Posterior cingulate gyrus (tissue), 11 donors: ENCODE results near the gene USE1.

Experiments
- DNase-seq, 10 donors: peaks; one replicate each; pipeline versions ENCODE4 v3.0.0 to v3.0.0-alpha.2; 2020 to 2021; ENCODE audit warnings: mixed read lengths in 3 of 10
- intact Hi-C: fragments of 100-400 bp; cut with DNase I; formaldehyde crosslinking; loops from one replicate; pipeline ENCODE4 v1.15.1; 2023

The USE1 gene

GRCh38 chr19:17202713-17203112, 12.4 kb upstream of the USE1 start:
- intact Hi-C loops = no loop called here
- DNase-seq = no peak

- intact Hi-C loops = loop anchor here (1.0 kb wide), 1 partner anchor 77 kb away; no protein-coding TSS in a partner anchor
- peak in 8 of 10 donors; percentile 22 to 94 (median 60) for DNase-seq
Measured at GRCh38 chr19:17205237-17206140, 9.7 kb upstream of the USE1 start.

GRCh38 chr19:17206736-17207581, 8.2 kb upstream of the USE1 start:
- intact Hi-C loops = loop anchor here (1.0 kb wide), 1 partner anchor 75 kb away; no protein-coding TSS in a partner anchor
- DNase-seq = no peak

GRCh38 chr19:17209126-17210036, 5.8 kb upstream of the USE1 start:
- no peak for DNase-seq
- intact Hi-C loops = loop anchor here (10.0 kb wide), 2 partner anchors 55 to 135 kb away; partner anchors contain the start of genes BABAM1, HAUS8, MYO9B and USHBP1

GRCh38 chr19:17210296-17210695, 4.9 kb upstream of the USE1 start:
- DNase-seq = no peak
- intact Hi-C loops = loop anchor here (10.0 kb wide), 2 partner anchors 55 to 135 kb away; partner anchors contain the start of genes BABAM1, HAUS8, MYO9B and USHBP1

GRCh38 chr19:17211547-17212446, 3.4 kb upstream of the USE1 start:
- intact Hi-C loops = loop anchor here (10.0 kb wide), 2 partner anchors 53 to 137 kb away; partner anchors contain the start of genes BABAM1, HAUS8, MYO9B and USHBP1
- peak in 1 of 10 donors; percentile 81 for DNase-seq

GRCh38 chr19:17213334-17213733, 1.8 kb upstream of the USE1 start:
- DNase-seq = no peak
- intact Hi-C loops = loop anchor here (10.0 kb wide), 2 partner anchors 51 to 139 kb away; partner anchors contain the start of genes BABAM1, HAUS8, MYO9B and USHBP1

GRCh38 chr19:17214508-17215126, 540 bp upstream of the USE1 start:
- intact Hi-C loops = loop anchor here (10.0 kb wide), 2 partner anchors 50 to 140 kb away; partner anchors contain the start of genes BABAM1, HAUS8, MYO9B and USHBP1
- DNase-seq = no peak

GRCh38 chr19:17216058-17216670, 1.0 kb downstream of the USE1 start:
- intact Hi-C loops = loop anchor here (10.0 kb wide), 2 partner anchors 49 to 141 kb away; partner anchors contain the start of genes BABAM1, HAUS8, MYO9B and USHBP1
- DNase-seq = no peak

GRCh38 chr19:17219286-17219685, 4.1 kb downstream of the USE1 start:
- DNase-seq = no peak
- intact Hi-C loops = loop anchor here (10.0 kb wide), 2 partner anchors 46 to 144 kb away; partner anchors contain the start of genes BABAM1, HAUS8, MYO9B and USHBP1

GRCh38 chr19:17220207-17220758, 5.1 kb downstream of the USE1 start:
- intact Hi-C loops = no loop called here
- DNase-seq = no peak

GRCh38 chr19:17225053-17225452, 9.9 kb downstream of the USE1 start:
- intact Hi-C loops = no loop called here
- DNase-seq = no peak

- intact Hi-C loops = no loop called here
- peak; percentile 96 to 100 (median 99) for DNase-seq
Measured at GRCh38 chr19:17226002-17226933, 11.1 kb downstream of the USE1 start, which contains the start of gene OCEL1. Gene OCEL1 (plus strand): TSS chr19:17226226. CDS start chr19:17226248, 22 bp downstream.

- intact Hi-C loops = no loop called here
- no peak for DNase-seq
Measured at GRCh38 chr19:17227798-17228367, 12.7 kb downstream of the USE1 start.

GRCh38 chr19:17229890-17230289, 14.7 kb downstream of the USE1 start:
- DNase-seq = no peak
- intact Hi-C loops = no loop called here

- intact Hi-C loops = no loop called here
Measured at GRCh38 chr19:17232258-17232657, 17.1 kb downstream of the USE1 start.

More at GRCh38 chr19:17232258-17232657, 17.1 kb downstream of the USE1 start:
- no peak for DNase-seq
